HG03108 (cell line): Measurements from ENCODE around the gene NR2C2.

Experiments used
- ATAC-seq: cut with Tn5 transposase; IDR thresholded peaks from one replicate; pipeline ENCODE4 v1.9.1; 2021; ENCODE audit warnings: moderate library complexity; ENCODE audit not compliant: unreplicated experiment

The NR2C2 gene

DNA sequence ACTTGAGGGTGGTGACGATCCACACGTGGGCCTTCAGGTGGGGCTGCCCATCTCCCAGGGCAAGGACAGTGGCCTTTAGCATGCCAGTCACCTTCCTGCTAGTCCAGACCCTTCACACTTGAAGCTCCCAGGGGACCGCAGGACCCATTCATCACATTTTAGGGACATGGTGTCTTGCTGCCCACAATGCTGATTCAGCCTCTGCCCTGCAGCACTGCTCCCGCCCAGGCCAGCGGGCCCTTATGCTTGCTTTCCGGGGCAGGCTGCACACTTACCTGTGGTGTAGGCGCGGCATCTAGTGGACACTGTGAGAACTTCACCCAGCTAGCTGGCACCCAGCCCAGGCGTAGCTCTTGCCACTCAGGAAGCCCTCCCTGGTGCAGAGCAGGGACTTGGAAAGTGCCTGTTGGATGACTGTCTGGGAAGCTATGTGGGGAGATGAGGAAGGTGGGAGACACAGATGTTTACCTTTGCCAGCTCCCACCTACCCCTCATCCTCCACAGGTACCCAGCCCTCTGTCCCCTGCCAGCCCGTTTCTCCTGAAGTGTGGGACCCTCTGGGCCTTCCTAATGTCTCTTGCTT is 26.3 kb upstream of the NR2C2 start:
- ATAC-seq, result peak; percentile 65

DNA sequence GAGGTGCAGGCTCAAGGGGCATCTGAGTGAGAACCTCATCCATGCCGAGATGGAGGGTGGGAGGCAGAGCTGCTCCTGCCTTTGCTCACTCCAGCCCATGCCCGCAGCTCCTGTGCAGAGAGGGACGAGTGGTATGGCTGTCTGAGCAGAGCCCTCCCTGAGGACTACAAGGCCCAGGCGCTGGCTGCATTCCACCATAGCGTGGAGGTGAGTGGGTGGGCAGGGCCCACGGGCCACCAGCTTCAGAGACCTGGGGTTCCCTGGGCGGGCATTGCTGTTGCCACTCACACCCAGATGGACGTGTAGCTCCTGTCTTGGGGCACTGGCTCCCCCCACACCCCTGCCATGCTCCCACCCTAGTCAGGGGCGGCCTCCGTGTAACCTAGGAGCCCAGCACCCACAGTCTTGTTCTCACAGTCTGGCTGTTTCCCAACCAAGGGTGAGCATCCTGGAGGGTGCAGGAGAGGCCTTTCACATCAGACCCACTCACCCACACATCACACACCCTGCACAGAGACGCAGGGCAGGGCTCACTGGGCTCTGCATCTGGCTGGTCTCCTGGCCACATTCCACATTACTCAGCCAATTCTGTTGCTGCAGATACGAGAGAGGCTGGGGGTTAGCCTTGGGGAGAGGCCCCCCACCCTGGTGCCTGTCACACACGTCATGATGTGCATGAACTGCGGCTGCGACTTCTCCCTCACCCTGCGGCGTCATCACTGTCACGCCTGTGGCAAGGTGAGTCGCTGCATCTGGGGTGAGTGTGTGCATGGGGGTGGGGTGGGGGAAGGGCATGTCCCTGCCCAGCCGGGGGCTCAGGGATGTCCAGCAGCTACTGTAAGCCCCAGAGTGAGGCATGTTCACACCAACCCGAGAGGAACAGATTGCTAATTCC is 25.3 kb upstream of the NR2C2 start:
- no peak for ATAC-seq

DNA sequence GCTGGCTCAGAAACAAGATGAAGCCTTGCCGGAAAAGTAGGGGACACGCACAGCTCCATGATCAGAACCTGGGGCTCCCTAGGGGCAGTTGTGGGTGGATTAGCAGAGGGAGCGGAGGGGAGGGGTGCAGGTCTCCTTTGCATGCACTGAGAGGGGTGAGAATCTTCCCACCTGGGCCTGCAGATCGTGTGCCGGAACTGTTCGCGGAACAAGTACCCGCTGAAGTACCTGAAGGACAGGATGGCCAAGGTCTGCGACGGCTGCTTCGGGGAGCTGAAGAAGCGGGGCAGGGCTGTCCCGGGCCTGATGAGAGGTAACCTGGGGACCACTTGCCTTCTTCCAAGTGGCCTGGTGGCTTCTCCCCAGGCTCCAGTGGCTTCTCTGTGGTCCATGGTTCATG is 24.5 kb upstream of the NR2C2 start:
- no peak for ATAC-seq

DNA sequence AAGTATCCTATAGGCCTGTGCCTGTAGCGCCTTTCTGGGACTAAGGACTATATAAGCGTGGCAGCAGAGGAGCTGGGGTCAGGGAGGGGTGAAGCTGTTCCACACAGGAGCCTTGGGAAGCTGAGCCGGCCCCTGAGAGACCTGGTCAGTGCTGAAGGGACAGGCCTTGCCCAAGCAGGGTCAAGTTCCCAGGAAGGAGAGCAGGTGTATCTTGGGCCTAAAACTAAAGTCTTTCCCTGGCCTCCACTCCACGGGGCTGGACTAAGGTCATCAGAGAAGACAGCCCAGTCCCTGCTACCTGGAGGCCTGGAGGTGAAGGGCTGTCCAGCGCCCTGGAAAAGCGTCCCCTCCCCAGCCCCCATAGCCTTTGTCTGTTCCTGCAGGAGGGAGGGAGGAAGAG is 23.9 kb upstream of the NR2C2 start:
- no peak for ATAC-seq

DNA sequence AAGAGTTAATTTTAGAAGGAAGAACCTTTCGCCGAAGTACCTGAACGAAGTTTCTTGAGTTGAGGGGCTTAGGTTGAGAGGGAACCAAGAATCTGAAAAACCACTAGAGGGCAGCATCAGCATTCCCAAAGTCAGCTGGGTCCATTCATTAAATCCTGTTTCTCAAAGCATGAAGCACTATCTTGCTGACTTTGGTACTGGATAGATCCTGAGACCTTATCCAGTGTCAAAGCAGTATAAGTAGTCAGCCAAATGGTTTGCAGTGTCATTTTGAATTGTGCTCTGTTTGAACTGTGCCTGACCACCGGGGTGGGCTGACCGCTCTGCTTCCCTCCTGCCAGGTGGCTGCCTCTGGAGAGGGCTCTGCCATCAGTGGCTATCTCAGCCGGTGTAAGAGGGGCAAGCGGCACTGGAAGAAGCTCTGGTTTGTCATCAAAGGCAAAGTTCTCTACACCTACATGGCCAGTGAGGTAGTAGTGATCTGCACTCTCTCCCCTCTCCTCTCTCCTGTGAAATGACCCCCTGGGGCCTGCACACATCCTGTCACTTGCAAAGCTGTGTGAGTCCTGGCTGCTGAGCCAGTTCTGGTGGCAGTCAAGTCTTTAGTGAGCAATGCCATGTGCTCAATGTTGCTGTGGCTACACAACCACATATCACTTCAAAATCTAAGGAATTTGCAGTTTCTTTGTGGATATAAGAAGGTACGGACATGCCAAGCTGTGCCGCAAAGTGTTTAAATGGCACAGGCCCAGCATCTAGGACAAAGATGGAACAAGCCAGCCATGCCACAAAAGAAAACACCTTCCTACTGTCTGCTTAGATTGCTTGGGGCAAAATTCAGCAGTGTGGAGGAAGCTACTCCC is 21.4 kb upstream of the NR2C2 start:
- ATAC-seq, result peak; percentile 50

DNA sequence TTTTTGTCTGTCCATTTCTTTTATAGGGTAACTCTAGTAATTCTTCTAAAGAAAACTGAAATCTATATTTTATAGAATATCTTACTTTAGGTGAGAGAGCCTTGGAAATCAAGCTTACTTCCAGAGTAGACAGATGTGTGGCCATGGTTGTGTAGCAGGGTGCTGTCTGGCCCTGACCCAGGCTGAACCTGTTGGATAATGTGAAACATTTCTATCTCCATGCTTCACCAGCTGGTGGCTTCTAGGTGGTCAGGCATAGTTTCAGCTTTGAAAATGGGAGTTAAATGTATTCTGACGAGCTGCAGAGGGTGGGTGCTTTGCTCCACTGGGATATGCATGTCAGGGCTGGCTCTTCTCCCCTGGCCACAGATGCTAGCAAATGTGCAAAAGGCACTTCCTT is 20.8 kb upstream of the NR2C2 start:
- no peak for ATAC-seq

DNA sequence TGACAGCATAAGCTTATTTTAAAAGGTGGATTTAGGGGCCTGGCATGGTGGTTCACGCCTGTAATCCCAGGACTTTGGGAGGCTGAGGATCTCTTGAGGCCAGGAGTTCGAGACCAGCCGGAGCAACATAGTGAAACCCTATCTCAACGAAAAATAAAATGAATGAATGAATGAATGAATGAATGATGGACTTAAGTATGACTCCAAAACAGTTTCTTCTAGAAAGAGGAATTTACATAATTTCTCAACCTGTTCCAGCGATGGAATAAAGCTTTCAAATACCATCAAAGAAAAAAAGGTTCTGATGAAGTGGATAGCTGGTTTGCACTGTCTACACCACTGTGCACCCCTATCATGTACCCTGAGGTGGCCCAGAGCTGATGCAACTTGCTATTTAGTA is 20.1 kb upstream of the NR2C2 start:
- no peak for ATAC-seq

DNA sequence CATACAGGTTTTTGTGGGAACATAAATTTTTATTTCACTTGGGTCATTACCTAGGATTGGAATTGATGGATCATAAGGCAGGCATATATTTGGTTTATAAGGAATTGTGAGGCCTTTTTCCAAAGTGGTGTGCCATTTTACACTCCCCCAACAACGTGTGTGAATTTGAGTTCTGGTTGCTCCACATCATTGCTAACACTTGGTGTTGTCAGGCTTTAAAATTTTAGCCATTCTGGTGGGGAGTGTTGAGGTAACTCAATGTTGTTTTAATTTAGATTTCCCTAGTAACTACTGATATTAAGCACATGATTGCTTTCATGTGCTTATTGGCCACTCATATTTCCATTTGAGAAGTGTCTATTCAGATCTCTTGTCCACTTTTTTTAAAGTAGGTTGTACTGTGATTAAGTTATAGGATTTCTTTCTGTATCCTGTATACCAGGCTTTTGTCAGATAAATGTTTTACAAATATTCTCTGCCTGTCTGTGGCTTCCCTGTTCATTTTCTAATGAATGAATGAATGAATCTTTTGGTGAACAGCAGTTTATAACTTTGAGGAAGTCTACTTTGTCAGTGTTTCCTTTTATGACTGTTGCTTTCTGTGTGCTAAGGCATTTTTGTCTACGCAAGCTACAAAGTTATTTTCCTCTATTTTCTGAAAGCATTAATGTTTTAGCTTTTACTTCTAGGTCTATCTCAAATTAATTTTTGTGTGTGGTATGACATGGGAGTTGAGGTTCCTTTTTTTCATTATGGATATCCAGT is 17.9 kb upstream of the NR2C2 start:
- no peak for ATAC-seq

DNA sequence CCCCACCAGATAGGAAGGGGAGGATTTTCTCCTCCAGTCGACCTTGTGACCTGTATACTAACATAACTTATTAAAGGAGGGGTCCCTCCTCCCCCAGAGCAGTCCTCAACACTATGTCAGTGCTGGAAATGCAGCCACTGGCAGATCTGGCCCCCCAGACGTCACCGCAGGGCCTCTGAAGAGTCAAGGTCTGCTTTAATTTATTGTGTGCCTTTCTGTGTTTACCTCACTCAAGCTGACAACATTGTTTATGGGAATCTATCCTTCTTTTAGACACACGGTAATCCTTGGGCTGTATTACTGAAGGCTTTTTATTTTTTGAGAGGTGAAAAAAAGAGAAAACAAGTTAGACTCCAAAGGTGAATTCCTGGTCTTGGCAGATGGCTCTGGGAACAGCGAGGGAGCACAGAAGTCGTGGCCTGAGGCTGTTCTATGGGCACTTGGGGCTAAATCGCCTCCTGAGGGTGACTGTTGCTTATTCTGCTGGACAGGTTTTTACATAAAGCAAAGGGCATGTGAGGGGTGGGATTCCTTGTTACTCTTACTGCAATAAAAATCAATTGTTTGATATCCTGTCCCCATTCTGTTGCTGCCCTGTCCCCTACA is 13.5 kb upstream of the NR2C2 start:
- no peak for ATAC-seq

DNA sequence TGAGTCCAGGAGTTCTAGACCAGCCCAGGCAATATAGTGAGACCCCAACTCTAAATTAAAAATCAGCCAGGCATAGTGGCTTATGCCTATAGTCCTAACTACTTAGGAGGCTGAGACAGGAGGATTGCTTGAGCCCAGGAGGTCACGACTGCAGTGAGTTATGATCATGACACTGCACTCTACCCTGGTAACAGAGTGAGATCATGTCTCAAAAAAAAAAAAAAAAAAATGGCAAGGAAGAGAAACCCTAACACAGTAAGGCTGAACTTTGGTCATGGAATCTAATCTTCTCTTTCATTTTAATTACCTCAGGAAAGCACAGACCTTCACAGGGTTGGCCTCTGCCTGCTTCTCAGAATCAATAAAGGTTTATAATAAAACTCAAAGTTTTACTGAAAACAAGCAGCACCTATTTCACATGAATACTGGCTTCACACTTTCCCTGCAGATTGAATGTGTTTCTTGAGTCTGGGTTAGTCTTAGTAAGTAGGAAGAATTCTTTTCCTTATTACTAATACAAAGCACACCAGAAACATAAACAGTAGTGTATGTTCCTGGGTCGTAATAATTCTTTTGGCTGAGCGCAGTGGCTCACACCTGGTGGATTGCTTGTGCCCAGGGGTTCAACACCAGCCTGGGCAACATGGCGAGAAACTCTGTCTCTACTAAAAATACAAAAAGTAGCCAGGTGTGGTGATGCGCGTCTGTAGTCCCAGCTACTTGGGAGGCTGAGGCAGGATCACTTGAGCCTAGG is 11.6 kb upstream of the NR2C2 start:
- ATAC-seq, result no peak

DNA sequence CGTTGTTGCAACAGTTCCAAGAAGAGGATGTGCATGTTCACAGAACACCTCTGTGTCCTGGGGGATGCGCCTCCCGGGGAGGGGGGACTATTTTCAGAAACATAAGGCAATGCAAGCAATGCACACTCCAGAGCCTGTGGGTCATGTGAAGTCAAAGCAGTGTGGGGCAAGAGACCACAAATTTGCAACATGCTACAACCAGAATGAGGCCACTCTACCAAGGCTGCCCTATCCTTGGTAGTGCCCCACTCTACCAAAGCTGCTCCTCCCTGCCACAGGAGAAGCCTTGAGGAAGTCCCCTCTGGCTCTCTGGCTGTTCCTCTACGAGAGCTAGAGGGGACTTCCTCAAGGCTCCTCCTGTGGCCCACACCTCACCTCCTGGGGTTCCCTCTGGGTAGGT is 8.4 kb upstream of the NR2C2 start:
- ATAC-seq, result no peak

DNA sequence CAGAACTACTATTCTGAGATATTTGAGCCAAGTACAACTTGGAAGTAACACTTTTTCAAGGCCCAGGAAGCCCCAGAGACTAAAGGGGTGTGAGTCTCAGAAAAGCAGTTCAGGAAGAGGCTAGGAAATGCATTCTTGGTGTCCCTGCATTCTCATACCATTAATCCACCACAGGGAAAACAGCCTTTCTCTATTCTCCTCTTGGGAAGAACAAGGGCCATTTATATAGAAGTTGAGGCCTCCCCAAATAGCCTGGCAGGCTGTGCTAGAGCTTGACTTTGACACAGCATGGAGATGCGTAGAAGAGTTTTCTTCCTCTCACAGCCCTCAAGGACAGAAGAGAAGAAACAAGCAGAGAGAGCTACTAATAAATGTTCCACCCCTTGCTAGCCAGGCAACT is 5.5 kb upstream of the NR2C2 start:
- no peak for ATAC-seq

DNA sequence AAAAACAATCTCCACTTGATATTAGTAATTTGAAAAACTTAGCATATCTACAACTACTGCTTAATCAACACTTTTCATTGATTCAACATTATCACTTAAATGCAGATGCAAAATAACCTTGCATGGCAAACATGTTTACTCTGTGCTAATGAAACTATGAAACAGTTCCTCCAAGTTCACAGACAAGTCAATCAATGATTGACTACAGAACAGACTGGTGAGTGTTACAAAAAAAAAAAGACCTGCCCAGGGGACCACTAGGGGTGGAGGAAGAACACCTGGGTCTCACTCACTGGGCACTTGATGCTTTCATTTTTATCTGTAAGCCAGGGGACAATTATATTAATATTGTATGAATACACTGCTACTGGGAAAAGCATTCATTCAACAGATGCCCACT is 4.3 kb upstream of the NR2C2 start:
- ATAC-seq, result peak; percentile 26

DNA sequence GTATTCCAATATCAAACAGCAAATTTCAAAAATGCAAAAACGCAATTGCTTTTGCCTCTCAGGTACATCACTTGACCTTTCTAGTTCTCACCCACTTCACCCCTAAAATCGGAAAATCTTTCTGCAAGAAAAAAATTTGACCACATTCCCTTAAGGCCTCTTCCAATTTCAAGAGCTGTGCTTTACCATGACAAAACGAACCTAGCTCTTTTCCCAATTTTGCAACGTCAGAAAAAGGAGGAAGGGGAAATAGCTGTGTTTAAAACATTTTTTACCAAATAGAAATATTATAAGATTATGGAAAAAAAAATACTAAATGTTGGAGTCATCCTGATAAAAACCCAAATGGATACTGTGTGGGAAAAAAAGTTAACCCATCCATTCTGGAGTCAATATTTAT is 1.1 kb upstream of the NR2C2 start:
- ATAC-seq, result no peak

DNA sequence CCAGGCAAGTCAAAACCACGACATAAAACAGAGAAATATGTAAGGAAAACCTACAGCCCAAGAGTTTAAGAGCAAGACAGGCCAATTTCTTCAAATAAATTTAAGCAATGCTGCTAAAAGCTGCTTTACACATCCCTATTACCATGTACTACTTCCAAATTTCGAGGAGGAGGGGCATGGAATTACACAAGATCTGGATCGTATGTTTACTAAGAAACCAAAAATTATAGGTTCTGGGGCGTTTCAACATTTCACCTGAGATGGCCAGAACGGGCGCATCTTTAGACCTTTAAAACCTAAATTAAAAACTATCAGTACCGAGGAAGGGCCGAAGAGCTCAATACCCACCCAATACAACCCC is 664 bp upstream of the NR2C2 start:
- no peak for ATAC-seq

DNA sequence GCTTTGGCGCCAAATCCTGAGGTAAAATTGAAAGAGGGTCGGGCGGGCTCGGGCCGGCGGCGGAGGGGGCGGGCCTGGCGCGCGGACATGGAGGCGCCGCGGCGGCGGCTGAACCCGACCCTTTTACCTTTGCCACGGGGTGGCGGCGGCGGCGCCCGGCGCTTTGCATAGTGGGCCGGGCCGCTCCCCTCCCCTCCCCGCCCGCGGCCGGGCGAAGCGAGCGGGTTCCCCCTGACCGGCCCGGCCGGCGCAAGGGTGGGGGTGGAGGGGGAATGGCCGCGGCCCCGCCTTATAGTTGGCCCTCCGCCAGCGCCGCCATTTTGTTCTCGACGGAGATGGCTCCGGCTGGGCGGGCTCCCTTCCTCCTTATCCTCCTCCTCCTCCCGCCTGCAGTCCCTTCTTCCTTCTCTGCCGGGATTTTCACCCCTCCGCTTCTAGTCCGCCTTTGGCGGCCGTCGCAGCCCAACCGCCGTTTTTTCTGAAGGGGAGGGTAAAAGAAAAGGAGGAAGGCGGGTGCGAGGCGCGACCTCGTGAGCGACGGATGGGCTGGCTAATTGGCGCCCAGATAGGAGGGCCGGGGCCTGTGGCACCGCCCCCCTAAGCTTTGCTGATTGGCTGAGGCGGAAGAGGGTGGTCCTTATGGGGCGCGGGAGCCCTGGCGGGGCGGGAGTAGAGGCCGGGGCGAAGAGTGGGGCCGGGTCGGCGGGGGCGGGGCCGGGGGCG is 664 bp downstream of the NR2C2 start:
- peak; percentile 86 for ATAC-seq

DNA sequence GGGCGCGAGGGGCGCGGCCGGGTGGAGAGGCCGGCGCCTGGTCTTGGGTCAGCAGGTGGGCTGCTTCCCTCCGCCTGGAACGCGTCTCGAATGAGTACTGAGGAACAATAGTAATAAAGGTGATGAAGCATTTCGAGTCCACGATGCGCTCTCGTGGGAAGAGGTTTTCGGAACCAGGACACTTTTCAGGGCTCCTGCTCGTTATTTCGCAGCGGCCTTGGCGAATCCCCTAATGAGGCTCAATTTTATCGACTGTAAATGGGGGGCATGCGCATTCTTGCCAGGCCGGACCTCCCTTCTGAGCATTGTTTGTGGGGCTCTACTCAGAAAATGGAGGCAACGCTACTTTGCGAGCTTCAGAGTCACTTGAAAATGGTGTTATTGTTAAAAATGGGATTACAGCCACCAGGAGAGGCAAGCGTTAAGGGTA is 1.2 kb downstream of the NR2C2 start:
- no peak for ATAC-seq

DNA sequence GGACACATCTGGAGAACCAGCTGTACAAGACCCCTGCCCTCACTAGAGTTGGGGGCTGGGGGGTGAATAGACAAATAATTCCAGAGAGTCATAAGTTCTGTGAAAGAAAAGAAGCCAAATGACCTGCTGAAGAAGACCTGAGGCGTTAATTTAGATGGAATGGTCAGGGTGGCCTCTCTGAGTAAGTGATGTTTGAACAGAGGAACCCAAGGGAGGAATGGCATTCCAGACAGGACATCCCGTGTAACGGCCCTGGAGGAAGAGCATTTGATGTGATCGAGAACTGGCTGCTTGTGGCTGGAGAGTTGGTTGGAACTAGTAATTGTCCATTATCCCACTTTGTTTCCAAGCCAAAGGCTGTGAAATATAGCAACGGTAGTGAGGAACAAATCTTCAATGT is 1.7 kb downstream of the NR2C2 start:
- ATAC-seq, result no peak

DNA sequence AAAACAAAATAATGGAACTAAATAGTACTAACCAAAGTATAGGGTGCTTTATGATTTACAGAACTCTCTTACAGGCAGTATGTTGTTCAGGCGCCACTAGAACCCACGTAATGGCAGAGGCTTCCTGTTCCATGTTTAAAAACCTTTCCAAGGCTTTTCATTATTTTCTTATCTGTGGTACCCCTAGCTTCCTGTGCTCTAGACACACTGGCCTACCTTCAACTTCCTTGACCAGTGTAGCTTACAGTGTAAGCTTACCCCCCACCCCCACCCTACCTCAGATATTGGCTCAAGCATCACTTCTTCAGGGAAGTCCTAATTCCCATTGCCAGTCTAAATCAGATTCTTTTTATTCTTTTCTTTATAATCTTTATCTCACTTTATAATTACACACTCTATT is 2.9 kb downstream of the NR2C2 start:
- ATAC-seq, result no peak
